Measurements from ENCODE around the gene CAMK4. TPM values are rescaled to one million over a fixed set of nuclear protein-coding genes. Genes with fewer than 3 reads are reported as not detected.

Gene CAMK4
- total RNA-seq, 2 donors from 2014 or later: 0.38 to 0.69 TPM

- intact Hi-C loops (cut with DNase I): no loop called here
- no peak for DNase-seq (ENCODE audit: low spot score)
Measured at GRCh38 chr5:111454198-111454622, 230.0 kb downstream of the CAMK4 start.

- no peak for DNase-seq (ENCODE audit: low spot score)
- intact Hi-C loops (cut with DNase I): no loop called here
Measured at GRCh38 chr5:111454776-111455175, 230.6 kb downstream of the CAMK4 start.

GRCh38 chr5:111461255-111461671 lies 237.1 kb downstream of the CAMK4 start:
- intact Hi-C loops (cut with DNase I): no loop called here
- no peak for DNase-seq (ENCODE audit: low spot score)

- no peak for DNase-seq (ENCODE audit: low spot score)
- intact Hi-C loops (cut with DNase I): no loop called here
Measured at GRCh38 chr5:111461934-111462333, 237.8 kb downstream of the CAMK4 start.

GRCh38 chr5:111463311-111463710 lies 239.1 kb downstream of the CAMK4 start:
- intact Hi-C loops (cut with DNase I): no loop called here
- no peak for DNase-seq (ENCODE audit: low spot score)

- DNase-seq (ENCODE audit: low spot score): no peak
- intact Hi-C loops (cut with DNase I): no loop called here
Measured at GRCh38 chr5:111469293-111469896, 245.2 kb downstream of the CAMK4 start.

- DNase-seq (ENCODE audit: low spot score): no peak
- intact Hi-C loops (cut with DNase I): no loop called here
Measured at GRCh38 chr5:111469903-111470302, 245.7 kb downstream of the CAMK4 start.

- intact Hi-C loops (cut with DNase I): no loop called here
- no peak for DNase-seq (ENCODE audit: low spot score)
Measured at GRCh38 chr5:111472096-111472495, 247.9 kb downstream of the CAMK4 start.

GRCh38 chr5:111472579-111472978 lies 248.4 kb downstream of the CAMK4 start:
- intact Hi-C loops (cut with DNase I): no loop called here

GRCh38 chr5:111478266-111478665 lies 254.1 kb downstream of the CAMK4 start:
- no peak for DNase-seq (ENCODE audit: low spot score)
- intact Hi-C loops (cut with DNase I): no loop called here

More at GRCh38 chr5:111472579-111472978, 248.4 kb downstream of the CAMK4 start:
- no peak for DNase-seq (ENCODE audit: low spot score)

GRCh38 chr5:111478898-111479297 lies 254.7 kb downstream of the CAMK4 start:
- intact Hi-C loops (cut with DNase I): no loop called here
- DNase-seq (ENCODE audit: low spot score): peak; percentile 40

GRCh38 chr5:111480346-111480745 lies 256.2 kb downstream of the CAMK4 start:
- DNase-seq (ENCODE audit: low spot score): no peak

GRCh38 chr5:111486055-111486454 lies 261.9 kb downstream of the CAMK4 start:
- intact Hi-C loops (cut with DNase I): no loop called here
- DNase-seq (ENCODE audit: low spot score): no peak

More at GRCh38 chr5:111480346-111480745, 256.2 kb downstream of the CAMK4 start:
- intact Hi-C loops (cut with DNase I): no loop called here

- DNase-seq (ENCODE audit: low spot score): no peak
- intact Hi-C loops (cut with DNase I): no loop called here
Measured at GRCh38 chr5:111486926-111487325, 262.7 kb downstream of the CAMK4 start.

- intact Hi-C loops (cut with DNase I): no loop called here
- no peak for DNase-seq (ENCODE audit: low spot score)
Measured at GRCh38 chr5:111488353-111488752, 264.2 kb downstream of the CAMK4 start.

GRCh38 chr5:111493031-111493430 lies 268.8 kb downstream of the CAMK4 start:
- intact Hi-C loops (cut with DNase I): no loop called here
- no peak for DNase-seq (ENCODE audit: low spot score)

- DNase-seq (ENCODE audit: low spot score): no peak
- intact Hi-C loops (cut with DNase I): no loop called here
Measured at GRCh38 chr5:111494355-111494999, 270.3 kb downstream of the CAMK4 start.

GRCh38 chr5:111495159-111495558 lies 271.0 kb downstream of the CAMK4 start:
- no peak for DNase-seq (ENCODE audit: low spot score)
- intact Hi-C loops (cut with DNase I): no loop called here

- DNase-seq (ENCODE audit: low spot score): no peak
- intact Hi-C loops (cut with DNase I): no loop called here
Measured at GRCh38 chr5:111498346-111498745, 274.2 kb downstream of the CAMK4 start.

GRCh38 chr5:111502956-111503355 lies 278.8 kb downstream of the CAMK4 start:
- intact Hi-C loops (cut with DNase I): no loop called here
- no peak for DNase-seq (ENCODE audit: low spot score)

- intact Hi-C loops (cut with DNase I): no loop called here
Measured at GRCh38 chr5:111505096-111505495, 280.9 kb downstream of the CAMK4 start.

More at GRCh38 chr5:111505096-111505495, 280.9 kb downstream of the CAMK4 start:
- no peak for DNase-seq (ENCODE audit: low spot score)
